SU-DHL-6 (cell line): ENCODE measurements around the gene TTC39C.

Experiments used
- H2AFZ ChIP-seq: fragments of 200-600 bp; sonication (generic); 2 replicates; pipeline ENCODE4 v1.6.1; 2014; ENCODE audit warnings: low read depth, mild to moderate bottlenecking, moderate library complexity, mixed read lengths, antibody characterized with exemption, low read length; ENCODE audit not compliant: severe bottlenecking
- H3F3A ChIP-seq: fragments of 200-600 bp; shearing (Covaris generic); 2 replicates; pipeline ENCODE4 v1.6.0; 2016; ENCODE audit warnings: antibody characterized with exemption, mild to moderate bottlenecking; ENCODE audit not compliant: insufficient read depth
- H3K27ac ChIP-seq: fragments of 200-600 bp; sonication (generic); 2 replicates; pipeline ENCODE4 v1.5.1; 2016; ENCODE audit warnings: low read depth, mild to moderate bottlenecking, low read length, moderate library complexity, mixed read lengths
- H3K27me3 ChIP-seq: fragments of 200-600 bp; sonication (generic), shearing (Covaris generic); 2 replicates; pipeline ENCODE4 v1.6.0; 2014; ENCODE audit warnings: mild to moderate bottlenecking, low read length
- H3K36me3 ChIP-seq: fragments of 200-600 bp; sonication (generic); 2 replicates; pipeline ENCODE4 v1.6.1; 2014; ENCODE audit warnings: mild to moderate bottlenecking, low read length, mixed read lengths
- H3K4me2 ChIP-seq: fragments of 300-600, 200-600 bp; shearing (Covaris generic), sonication (generic); 2 replicates; pipeline ENCODE4 v1.6.0; 2014; ENCODE audit warnings: low read length, low read depth, mild to moderate bottlenecking; ENCODE audit not compliant: poor library complexity, severe bottlenecking
- H3K4me3 ChIP-seq: fragments of 200-600 bp; sonication (generic); 2 replicates; pipeline ENCODE4 v1.5.1; 2014; ENCODE audit warnings: antibody characterized with exemption, low read length, mild to moderate bottlenecking, mixed read lengths; ENCODE audit not compliant: insufficient read depth, poor library complexity, severe bottlenecking
- H3K79me2 ChIP-seq: fragments of 200-600 bp; sonication (generic); 2 replicates; pipeline ENCODE4 v1.6.1; 2014; ENCODE audit warnings: mild to moderate bottlenecking, low read length, moderate library complexity; ENCODE audit not compliant: insufficient read depth
- H3K9ac ChIP-seq: fragments of 200-600 bp; sonication (generic); 2 replicates; pipeline ENCODE4 v1.7.0; 2014; ENCODE audit warnings: mild to moderate bottlenecking, low read length
- H3K9me2 ChIP-seq: fragments of 200-600 bp; sonication (generic); replicated peaks from 2 replicates; pipeline ENCODE4 v1.6.1; 2014; ENCODE audit warnings: low read length; ENCODE audit not compliant: insufficient read depth
- H3K9me3 ChIP-seq: fragments of 200-600 bp; sonication (generic); 2 replicates; pipeline ENCODE4 v1.6.1; 2014; ENCODE audit warnings: low read length, mixed read lengths; ENCODE audit not compliant: insufficient read depth
- H4K20me1 ChIP-seq: fragments of 200-600 bp; sonication (generic); 2 replicates; pipeline ENCODE4 v1.6.1; 2014; ENCODE audit warnings: low read depth, mild to moderate bottlenecking, antibody characterized with exemption, low read length, moderate library complexity, mixed read lengths
- EZH2phosphoT487 ChIP-seq: fragments of 200-600 bp; sonication (generic), shearing (Covaris generic); conservative IDR thresholded peaks from 2 replicates; pipeline ENCODE4 v1.6.1; 2018; ENCODE audit warnings: mild to moderate bottlenecking, antibody characterized with exemption, low read length, moderate library complexity, mixed read lengths
- TF ChIP-seq, protein P1 (sequence below): fragments of 200-600 bp; sonication (generic); IDR thresholded peaks from one replicate; pipeline ENCODE4 v1.5.1; 2017; ENCODE audit warnings: antibody characterized with exemption, mild to moderate bottlenecking, low read length, moderate library complexity; ENCODE audit not compliant: insufficient read depth, poor library complexity, severe bottlenecking

TTC39C gene

GRCh38 chr18:24112464-24112863, 97.9 kb downstream of the TTC39C start:
- no peak overlapping the region for H2AFZ ChIP-seq
- no peaks in the 10 kb centered on the region for H3K27me3 ChIP-seq
- no peak overlapping the region for H3K4me2 ChIP-seq
- H3K79me2 ChIP-seq: no peaks in the 10 kb centered on the region
- no peaks in the 10 kb centered on the region for H3K9me2 ChIP-seq
- H3F3A ChIP-seq: no peaks in the 10 kb centered on the region
- no peaks in the 10 kb centered on the region for H4K20me1 ChIP-seq
- TF ChIP-seq EZH2phosphoT487: no peak
- TF ChIP-seq, protein P1, sequence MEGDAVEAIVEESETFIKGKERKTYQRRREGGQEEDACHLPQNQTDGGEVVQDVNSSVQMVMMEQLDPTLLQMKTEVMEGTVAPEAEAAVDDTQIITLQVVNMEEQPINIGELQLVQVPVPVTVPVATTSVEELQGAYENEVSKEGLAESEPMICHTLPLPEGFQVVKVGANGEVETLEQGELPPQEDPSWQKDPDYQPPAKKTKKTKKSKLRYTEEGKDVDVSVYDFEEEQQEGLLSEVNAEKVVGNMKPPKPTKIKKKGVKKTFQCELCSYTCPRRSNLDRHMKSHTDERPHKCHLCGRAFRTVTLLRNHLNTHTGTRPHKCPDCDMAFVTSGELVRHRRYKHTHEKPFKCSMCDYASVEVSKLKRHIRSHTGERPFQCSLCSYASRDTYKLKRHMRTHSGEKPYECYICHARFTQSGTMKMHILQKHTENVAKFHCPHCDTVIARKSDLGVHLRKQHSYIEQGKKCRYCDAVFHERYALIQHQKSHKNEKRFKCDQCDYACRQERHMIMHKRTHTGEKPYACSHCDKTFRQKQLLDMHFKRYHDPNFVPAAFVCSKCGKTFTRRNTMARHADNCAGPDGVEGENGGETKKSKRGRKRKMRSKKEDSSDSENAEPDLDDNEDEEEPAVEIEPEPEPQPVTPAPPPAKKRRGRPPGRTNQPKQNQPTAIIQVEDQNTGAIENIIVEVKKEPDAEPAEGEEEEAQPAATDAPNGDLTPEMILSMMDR: no peak
- H3K36me3 ChIP-seq: no peaks in the 10 kb centered on the region
- H3K9ac ChIP-seq: no peak overlapping the region
- H3K27ac ChIP-seq: no peak overlapping the region
- H3K4me3 ChIP-seq: no peak overlapping the region
- H3K9me3 ChIP-seq: no peaks in the 10 kb centered on the region

DNA sequence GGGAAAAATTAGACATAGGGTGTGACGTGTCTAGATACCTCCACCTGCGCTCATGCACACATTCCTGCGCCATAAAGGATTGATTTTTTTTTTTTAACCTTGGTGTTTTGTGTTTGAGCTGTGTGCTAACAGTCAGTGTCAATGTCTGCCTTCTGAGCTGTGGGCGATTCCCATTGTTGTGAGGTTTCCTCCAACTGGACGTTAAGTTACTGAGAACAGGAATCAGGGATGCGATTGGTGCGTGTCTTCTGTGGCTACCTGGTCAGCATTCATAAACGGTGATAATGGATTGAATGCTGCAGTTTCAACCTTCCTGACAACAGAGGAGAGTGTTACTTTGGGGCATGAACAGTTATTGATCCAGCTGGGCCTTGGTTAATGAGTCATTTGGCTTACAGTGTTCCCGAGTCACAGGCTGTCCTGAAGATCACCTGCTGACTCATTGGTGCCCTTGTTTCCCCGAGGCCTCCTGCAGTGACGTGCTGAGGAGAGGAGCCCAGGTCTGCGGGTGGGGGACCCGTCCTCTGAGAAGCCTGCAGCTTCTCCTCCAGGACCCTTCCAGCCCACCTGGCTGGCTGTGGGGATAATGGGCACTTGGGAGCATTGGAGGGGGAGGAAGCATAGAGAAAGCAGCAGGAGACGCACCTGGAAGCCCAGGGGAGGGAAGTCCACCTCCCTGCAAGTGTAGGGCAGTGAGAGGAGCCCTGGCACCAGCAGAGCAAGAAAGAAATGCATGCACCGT, 98.5 kb downstream of the TTC39C start:
- Histone ChIP-seq H3K9ac (no peak overlapping the region), H3K27me3 (no peaks in the 10 kb centered on the region), H3K4me2 (no peak overlapping the region), H3K27ac (no peak overlapping the region), H4K20me1 (no peaks in the 10 kb centered on the region), H3K36me3 (no peaks in the 10 kb centered on the region), H3K4me3 (no peak overlapping the region), H2AFZ (no peak overlapping the region), H3K9me3 (no peaks in the 10 kb centered on the region), H3K9me2 (no peaks in the 10 kb centered on the region), H3K79me2 (no peaks in the 10 kb centered on the region), H3F3A (no peaks in the 10 kb centered on the region)
- TF ChIP-seq EZH2phosphoT487: no peak
- TF ChIP-seq, protein P1: no peak

- H3K4me3 ChIP-seq: no peak overlapping the region
- no peak overlapping the region for H3K4me2 ChIP-seq
- no peak overlapping the region for H3K27ac ChIP-seq
- no peaks in the 10 kb centered on the region for H3K27me3 ChIP-seq
- no peak for TF ChIP-seq EZH2phosphoT487
- TF ChIP-seq, protein P1: no peak
- no peaks in the 10 kb centered on the region for H3K9me2 ChIP-seq
- no peak overlapping the region for H2AFZ ChIP-seq
- H3K9ac ChIP-seq: no peak overlapping the region
- H3F3A ChIP-seq: no peaks in the 10 kb centered on the region
- H4K20me1 ChIP-seq: no peaks in the 10 kb centered on the region
- no peaks in the 10 kb centered on the region for H3K79me2 ChIP-seq
- no peaks in the 10 kb centered on the region for H3K9me3 ChIP-seq
- no peaks in the 10 kb centered on the region for H3K36me3 ChIP-seq
Measured at GRCh38 chr18:24114924-24115549, 100.5 kb downstream of the TTC39C start.
